ENCODE measurements around the gene DVL1.

DVL1 gene

DNA sequence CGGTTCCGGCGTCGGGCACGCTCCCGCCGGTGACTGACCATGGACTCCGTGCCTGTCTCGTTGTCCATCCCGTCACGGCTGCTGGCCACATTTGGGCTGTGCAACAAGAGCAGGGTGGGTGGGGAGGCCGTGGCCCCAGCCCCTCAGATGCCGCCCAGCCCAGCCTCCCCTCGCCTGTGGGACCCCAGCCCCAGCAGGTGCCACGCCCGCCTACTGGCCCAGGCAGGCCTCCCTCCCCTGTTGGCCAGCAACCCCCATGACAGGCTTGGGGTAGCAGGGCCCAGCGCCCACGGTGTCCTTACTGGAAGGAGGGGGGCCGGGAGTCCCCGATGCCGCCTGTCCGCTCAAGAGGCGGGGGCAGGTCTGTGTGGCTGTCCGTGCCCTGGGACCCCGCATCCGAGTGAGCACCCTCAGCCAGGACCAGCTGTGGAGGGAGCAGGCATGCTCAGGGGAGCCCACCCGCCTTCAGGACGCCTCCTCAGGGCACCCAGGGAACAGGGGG, 7.1 kb downstream of the DVL1 start:
- TF ChIP-seq, protein P1, sequence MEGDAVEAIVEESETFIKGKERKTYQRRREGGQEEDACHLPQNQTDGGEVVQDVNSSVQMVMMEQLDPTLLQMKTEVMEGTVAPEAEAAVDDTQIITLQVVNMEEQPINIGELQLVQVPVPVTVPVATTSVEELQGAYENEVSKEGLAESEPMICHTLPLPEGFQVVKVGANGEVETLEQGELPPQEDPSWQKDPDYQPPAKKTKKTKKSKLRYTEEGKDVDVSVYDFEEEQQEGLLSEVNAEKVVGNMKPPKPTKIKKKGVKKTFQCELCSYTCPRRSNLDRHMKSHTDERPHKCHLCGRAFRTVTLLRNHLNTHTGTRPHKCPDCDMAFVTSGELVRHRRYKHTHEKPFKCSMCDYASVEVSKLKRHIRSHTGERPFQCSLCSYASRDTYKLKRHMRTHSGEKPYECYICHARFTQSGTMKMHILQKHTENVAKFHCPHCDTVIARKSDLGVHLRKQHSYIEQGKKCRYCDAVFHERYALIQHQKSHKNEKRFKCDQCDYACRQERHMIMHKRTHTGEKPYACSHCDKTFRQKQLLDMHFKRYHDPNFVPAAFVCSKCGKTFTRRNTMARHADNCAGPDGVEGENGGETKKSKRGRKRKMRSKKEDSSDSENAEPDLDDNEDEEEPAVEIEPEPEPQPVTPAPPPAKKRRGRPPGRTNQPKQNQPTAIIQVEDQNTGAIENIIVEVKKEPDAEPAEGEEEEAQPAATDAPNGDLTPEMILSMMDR (IDR thresholded peaks at IDR 0.05; ENCODE audit: unreplicated experiment in 3 of 3), result no peak
- no peaks in the 10 kb centered on the region for H3K9me3 Mint-ChIP-seq

DNA sequence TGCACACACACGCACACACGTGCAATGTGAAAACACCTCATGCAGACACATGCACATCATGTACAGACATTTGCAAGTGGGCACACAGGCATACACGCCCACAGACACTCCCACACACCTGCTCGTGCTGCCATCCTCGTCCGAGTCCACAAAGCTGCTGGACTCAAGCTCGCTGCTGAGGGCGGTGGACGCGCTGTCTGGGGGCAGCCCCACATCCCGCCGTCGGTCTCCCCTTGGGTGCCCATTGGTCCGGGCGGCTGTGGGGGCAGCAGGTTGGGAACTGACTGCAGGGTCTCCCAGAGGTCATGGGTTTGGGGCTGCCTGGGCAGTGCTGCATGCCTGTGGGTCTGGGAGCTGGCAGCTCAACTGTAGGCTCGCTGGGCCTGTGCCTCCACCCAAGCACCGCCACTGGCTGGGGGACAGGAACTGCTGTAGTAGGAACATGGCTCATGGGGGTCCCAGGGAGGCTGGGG, 7.6 kb downstream of the DVL1 start:
- Mint-ChIP-seq H3K9me3 (no peaks in the 10 kb centered on the region), H3K27ac (no peak overlapping the region), H3K27me3 (ENCODE audit: low read depth) (no peaks in the 10 kb centered on the region), H3K4me1 (no peaks in the 10 kb centered on the region), H3K36me3 (ENCODE audit: low read depth) (peaks cover 10% of the 10 kb centered on the region), H3K4me3 (no peak overlapping the region)
- TF ChIP-seq, protein P1 (IDR thresholded peaks at IDR 0.05; ENCODE audit: unreplicated experiment in 3 of 3), result no peak

More for the DNA sequence above, 7.1 kb downstream of the DVL1 start:
- H3K27me3 Mint-ChIP-seq (ENCODE audit: low read depth), result no peaks in the 10 kb centered on the region
- H3K4me1 Mint-ChIP-seq, result peaks cover under 1% of the 10 kb centered on the region
- H3K4me3 Mint-ChIP-seq, result no peak overlapping the region
- H3K27ac Mint-ChIP-seq, result no peak overlapping the region
- peaks cover 10% of the 10 kb centered on the region for H3K36me3 Mint-ChIP-seq (ENCODE audit: low read depth)

DNA sequence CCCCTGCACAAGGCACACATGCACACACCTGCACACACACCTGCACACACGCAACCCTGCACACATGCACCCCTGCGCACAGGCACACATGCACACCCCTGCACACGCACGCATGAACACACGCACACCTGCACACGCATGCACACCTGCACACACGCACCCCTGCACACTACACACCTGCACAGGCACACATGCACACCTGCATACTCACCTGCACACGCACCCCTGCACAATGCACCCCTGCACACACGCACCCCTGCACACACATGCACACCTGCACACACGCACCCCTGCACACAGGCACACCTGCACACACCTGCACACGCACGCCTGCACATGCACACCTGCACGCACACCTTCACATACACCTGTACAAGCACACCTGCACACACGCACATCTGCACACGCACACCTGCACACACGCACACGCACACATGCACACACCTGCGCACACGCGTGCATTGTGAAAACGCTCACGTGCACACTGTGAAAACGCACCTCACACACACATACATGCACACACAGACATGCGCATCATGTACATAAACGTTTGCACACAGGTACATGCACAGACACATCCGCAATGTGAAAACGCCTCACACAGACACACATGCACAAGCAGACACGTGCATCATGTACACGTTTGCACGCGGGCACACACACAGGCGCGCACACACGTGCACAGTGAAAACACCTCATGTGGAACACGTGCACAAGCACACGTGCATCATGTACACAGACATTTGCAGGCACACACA, 8.2 kb downstream of the DVL1 start:
- no peaks in the 10 kb centered on the region for H3K27me3 Mint-ChIP-seq (ENCODE audit: low read depth)

DNA sequence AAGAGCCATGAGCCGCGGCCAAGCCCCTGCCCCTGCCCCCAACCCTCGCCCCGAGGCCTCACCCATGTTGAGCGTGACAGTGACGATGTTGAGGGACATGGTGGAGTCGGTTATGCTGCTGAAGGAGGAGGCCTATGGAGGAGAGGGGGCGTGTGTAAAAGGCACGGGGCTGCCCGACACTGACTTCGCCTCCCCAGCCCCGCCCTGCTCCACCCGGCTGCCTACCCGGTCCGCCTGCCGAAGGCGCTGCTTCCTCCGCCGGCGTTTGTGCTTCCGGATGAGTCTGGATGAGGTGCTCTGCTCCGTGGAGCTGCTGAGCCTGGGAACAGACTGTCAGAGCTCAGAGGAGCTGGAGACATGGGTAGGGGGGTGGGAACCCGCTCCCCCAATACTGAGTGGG, 9.0 kb downstream of the DVL1 start:
- Mint-ChIP-seq H3K9me3 (no peaks in the 10 kb centered on the region), H3K36me3 (ENCODE audit: low read depth) (peaks cover 10% of the 10 kb centered on the region)

More for the DNA sequence above, 8.2 kb downstream of the DVL1 start:
- Mint-ChIP-seq H3K4me1 (no peaks in the 10 kb centered on the region), H3K36me3 (ENCODE audit: low read depth) (peaks cover 10% of the 10 kb centered on the region), H3K9me3 (no peaks in the 10 kb centered on the region), H3K27ac (no peak overlapping the region), H3K4me3 (no peak overlapping the region)
- TF ChIP-seq, protein P1 (IDR thresholded peaks at IDR 0.05; ENCODE audit: unreplicated experiment in 3 of 3), result no peak

DNA sequence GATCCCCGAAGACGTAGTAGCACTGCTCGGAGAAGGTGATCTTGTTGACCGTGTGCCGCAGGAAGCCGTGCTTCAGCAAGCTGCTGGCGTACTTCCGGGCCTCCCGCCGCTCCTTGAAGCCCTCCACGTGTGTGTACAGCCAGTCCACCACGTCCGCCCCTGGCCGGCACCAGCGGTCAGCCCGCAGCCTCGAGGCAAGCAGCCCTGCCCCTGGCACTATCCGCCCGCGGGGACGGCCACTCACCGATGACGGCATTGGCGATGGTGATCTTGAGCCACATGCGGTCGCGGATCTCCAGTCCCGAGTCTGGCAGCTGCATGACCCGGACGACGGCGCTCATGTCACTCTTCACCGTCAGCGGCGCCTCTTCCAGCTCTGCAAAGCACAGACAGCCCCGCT, 10.9 kb downstream of the DVL1 start:
- no peak overlapping the region for H3K27ac Mint-ChIP-seq
- H3K4me3 Mint-ChIP-seq, result no peak overlapping the region
- H3K4me1 Mint-ChIP-seq, result no peaks in the 10 kb centered on the region
- peaks cover 10% of the 10 kb centered on the region for H3K36me3 Mint-ChIP-seq (ENCODE audit: low read depth)
- TF ChIP-seq, protein P1 (IDR thresholded peaks at IDR 0.05; ENCODE audit: unreplicated experiment in 3 of 3), result no peak
- H3K27me3 Mint-ChIP-seq (ENCODE audit: low read depth), result no peaks in the 10 kb centered on the region
- H3K9me3 Mint-ChIP-seq, result no peaks in the 10 kb centered on the region

More for the DNA sequence above, 9.0 kb downstream of the DVL1 start:
- TF ChIP-seq, protein P1 (IDR thresholded peaks at IDR 0.05; ENCODE audit: unreplicated experiment in 3 of 3), result no peak
- Mint-ChIP-seq H3K27me3 (ENCODE audit: low read depth) (no peaks in the 10 kb centered on the region), H3K27ac (no peak overlapping the region), H3K4me3 (no peak overlapping the region), H3K4me1 (no peaks in the 10 kb centered on the region)

DNA sequence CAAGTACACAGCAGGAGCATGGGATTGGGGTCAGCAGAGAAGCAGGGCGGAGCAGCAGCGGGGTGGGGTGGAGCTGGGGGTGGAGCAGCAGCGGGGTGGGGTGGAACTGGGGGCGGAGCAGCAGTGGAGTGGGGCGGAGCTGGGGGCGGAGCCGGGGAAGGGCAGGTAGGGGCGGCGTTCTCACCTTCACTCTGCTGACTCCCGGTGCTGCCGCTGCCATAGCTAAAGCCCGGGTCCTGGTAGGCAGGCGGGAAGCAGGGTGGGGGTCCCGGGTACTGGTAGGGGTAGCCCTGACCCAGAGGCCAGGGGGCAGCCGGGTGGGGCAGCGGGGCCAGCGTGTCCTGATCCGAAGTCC, 11.4 kb downstream of the DVL1 start:
- Mint-ChIP-seq H3K27ac (no peak overlapping the region), H3K9me3 (no peaks in the 10 kb centered on the region), H3K4me3 (no peak overlapping the region), H3K27me3 (ENCODE audit: low read depth) (no peaks in the 10 kb centered on the region), H3K36me3 (ENCODE audit: low read depth) (peaks cover 10% of the 10 kb centered on the region), H3K4me1 (no peaks in the 10 kb centered on the region)
- TF ChIP-seq, protein P1 (IDR thresholded peaks at IDR 0.05; ENCODE audit: unreplicated experiment in 3 of 3), result no peak

Data from nephron (organoid).